Measurements from ENCODE around the gene GRM5. TPM values are rescaled to one million over a fixed set of nuclear protein-coding genes. Genes with fewer than 3 reads are reported as not detected.

Gene GRM5
- total RNA-seq, 1 experiment from 2014 or later, result 8.3 TPM

DNA sequence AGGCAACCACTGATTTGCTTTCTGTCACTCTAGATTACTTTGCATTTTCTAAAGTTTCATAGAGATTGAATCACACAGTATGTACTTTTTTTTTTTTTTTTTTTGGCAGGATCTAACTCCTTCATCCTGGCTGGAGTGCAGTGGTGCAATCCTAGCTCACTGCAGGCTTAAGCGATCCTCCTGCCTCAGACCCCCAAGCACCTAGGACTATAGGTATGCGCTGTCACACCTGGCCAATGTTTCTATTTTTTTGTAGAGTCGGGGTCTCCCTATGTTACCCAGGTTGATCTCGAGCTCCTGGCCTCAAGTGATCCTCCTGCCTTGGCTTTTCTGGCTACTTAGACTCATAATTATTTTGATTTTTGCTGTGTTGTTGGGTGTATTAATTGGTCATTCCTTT is 433.6 kb downstream of the GRM5 start:
- TF ChIP-seq, protein P1, sequence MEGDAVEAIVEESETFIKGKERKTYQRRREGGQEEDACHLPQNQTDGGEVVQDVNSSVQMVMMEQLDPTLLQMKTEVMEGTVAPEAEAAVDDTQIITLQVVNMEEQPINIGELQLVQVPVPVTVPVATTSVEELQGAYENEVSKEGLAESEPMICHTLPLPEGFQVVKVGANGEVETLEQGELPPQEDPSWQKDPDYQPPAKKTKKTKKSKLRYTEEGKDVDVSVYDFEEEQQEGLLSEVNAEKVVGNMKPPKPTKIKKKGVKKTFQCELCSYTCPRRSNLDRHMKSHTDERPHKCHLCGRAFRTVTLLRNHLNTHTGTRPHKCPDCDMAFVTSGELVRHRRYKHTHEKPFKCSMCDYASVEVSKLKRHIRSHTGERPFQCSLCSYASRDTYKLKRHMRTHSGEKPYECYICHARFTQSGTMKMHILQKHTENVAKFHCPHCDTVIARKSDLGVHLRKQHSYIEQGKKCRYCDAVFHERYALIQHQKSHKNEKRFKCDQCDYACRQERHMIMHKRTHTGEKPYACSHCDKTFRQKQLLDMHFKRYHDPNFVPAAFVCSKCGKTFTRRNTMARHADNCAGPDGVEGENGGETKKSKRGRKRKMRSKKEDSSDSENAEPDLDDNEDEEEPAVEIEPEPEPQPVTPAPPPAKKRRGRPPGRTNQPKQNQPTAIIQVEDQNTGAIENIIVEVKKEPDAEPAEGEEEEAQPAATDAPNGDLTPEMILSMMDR (IDR thresholded peaks at IDR 0.05; ENCODE audit: unreplicated experiment), result no peak
- Mint-ChIP-seq H3K27me3 (ENCODE audit: unreplicated experiment) (no peaks in the 10 kb centered on the region), H3K36me3 (ENCODE audit: insufficient read depth, unreplicated experiment) (no peaks in the 10 kb centered on the region), H3K9me3 (ENCODE audit: low read depth, unreplicated experiment) (no peaks in the 10 kb centered on the region), H3K4me3 (ENCODE audit: low read depth, unreplicated experiment) (no peak overlapping the region), H3K4me1 (ENCODE audit: low read depth, unreplicated experiment) (peaks cover 12% of the 10 kb centered on the region), H3K27ac (ENCODE audit: unreplicated experiment) (no peak overlapping the region)
- intact Hi-C loops (cut with micrococcal nuclease; ENCODE audit: unreplicated experiment), result no loop called here
- CTCF ChIA-PET, result interaction anchor here (1.3 kb wide), 1 partner anchor 754 kb away, joined by 3 read pairs; no protein-coding TSS in a partner anchor
- DNase-seq, result no peak
- no TSS peak for BruUV-seq (replicated peaks)

DNA sequence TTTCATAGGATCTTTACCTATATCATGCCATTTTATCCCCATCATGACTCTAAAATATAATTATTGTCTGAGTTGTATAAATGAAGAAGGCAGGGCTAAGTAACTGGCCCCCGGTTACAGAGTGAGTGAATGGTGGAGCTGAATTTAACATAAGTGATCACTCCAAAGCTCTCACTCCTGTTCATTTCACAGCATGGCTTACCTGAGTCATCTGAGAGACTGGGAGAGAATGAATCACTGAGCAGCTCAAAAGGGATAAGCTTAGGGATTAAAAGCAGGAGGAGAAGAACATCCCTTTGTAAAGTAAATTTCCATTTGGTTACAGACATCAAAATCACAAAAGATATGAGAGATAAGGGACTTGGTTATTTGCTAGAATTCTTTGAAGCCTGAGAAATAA is 434.3 kb downstream of the GRM5 start:
- H3K4me1 Mint-ChIP-seq (ENCODE audit: low read depth, unreplicated experiment), result peaks cover 12% of the 10 kb centered on the region
- BruUV-seq (replicated peaks), result no TSS peak
- H3K27me3 Mint-ChIP-seq (ENCODE audit: unreplicated experiment), result no peaks in the 10 kb centered on the region
- TF ChIP-seq, protein P1 (IDR thresholded peaks at IDR 0.05; ENCODE audit: unreplicated experiment), result no peak
- no peak overlapping the region for H3K27ac Mint-ChIP-seq (ENCODE audit: unreplicated experiment)
- CTCF ChIA-PET, result interaction anchor here (1.3 kb wide), 1 partner anchor 753 kb away, joined by 3 read pairs; no protein-coding TSS in a partner anchor
- DNase-seq, result no peak
- H3K4me3 Mint-ChIP-seq (ENCODE audit: low read depth, unreplicated experiment), result no peak overlapping the region
- no peaks in the 10 kb centered on the region for H3K36me3 Mint-ChIP-seq (ENCODE audit: insufficient read depth, unreplicated experiment)
- H3K9me3 Mint-ChIP-seq (ENCODE audit: low read depth, unreplicated experiment), result no peaks in the 10 kb centered on the region
- intact Hi-C loops (cut with micrococcal nuclease; ENCODE audit: unreplicated experiment), result no loop called here

DNA sequence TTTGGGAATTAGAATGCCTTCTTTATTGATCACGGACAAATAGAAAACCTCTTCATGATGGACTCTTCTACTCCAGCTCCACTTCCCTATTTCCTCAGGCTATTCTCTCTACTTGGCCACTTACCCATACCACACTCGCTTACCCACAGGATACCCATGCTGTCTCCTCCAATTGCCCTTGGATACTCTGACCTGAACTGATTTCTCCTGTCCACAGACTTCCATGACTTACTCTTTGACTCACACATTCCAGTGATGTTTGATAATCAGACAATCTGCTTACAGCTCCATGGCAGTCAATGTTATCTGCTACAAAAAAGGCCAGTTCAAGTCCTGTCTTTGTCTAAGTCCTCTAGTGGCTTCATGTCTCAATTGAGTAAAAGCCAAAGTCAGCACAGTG is 436.3 kb downstream of the GRM5 start:
- Mint-ChIP-seq H3K4me3 (ENCODE audit: low read depth, unreplicated experiment) (no peak overlapping the region), H3K9me3 (ENCODE audit: low read depth, unreplicated experiment) (no peaks in the 10 kb centered on the region), H3K27ac (ENCODE audit: unreplicated experiment) (no peak overlapping the region), H3K36me3 (ENCODE audit: insufficient read depth, unreplicated experiment) (no peaks in the 10 kb centered on the region), H3K4me1 (ENCODE audit: low read depth, unreplicated experiment) (peaks cover 12% of the 10 kb centered on the region), H3K27me3 (ENCODE audit: unreplicated experiment) (no peaks in the 10 kb centered on the region)
- no peak for DNase-seq
- CTCF ChIA-PET, result no interaction called here
- TF ChIP-seq, protein P1 (IDR thresholded peaks at IDR 0.05; ENCODE audit: unreplicated experiment), result no peak
- BruUV-seq (replicated peaks), result no TSS peak
- intact Hi-C loops (cut with micrococcal nuclease; ENCODE audit: unreplicated experiment), result no loop called here

DNA sequence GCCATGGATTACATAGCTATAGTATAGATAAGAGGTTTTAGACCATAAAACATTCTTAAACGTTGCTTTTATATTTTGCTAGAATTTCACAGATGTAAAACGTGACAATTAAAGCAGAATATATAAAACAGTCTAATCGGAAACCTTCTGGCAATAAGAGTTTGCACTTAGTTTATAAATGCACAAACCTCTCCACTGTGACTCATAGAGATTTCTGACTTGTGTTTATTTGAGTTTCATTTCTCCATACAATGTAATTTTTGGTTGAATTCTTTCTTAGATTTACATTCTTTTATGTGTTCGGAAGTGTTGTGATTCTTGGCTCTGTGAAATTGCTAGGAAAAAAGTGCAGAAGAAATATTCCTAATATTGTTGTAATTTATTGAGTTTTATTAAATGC is 439.6 kb downstream of the GRM5 start:
- Mint-ChIP-seq H3K4me1 (ENCODE audit: low read depth, unreplicated experiment) (peaks cover 12% of the 10 kb centered on the region), H3K4me3 (ENCODE audit: low read depth, unreplicated experiment) (no peak overlapping the region), H3K27ac (ENCODE audit: unreplicated experiment) (no peak overlapping the region), H3K36me3 (ENCODE audit: insufficient read depth, unreplicated experiment) (no peaks in the 10 kb centered on the region), H3K27me3 (ENCODE audit: unreplicated experiment) (no peaks in the 10 kb centered on the region), H3K9me3 (ENCODE audit: low read depth, unreplicated experiment) (no peaks in the 10 kb centered on the region)
- DNase-seq, result no peak
- BruUV-seq (replicated peaks), result no TSS peak
- TF ChIP-seq, protein P1 (IDR thresholded peaks at IDR 0.05; ENCODE audit: unreplicated experiment), result no peak
- CTCF ChIA-PET, result no interaction called here
- intact Hi-C loops (cut with micrococcal nuclease; ENCODE audit: unreplicated experiment), result no loop called here

Data from Calu3 (cell line).